ENCODE data around the gene SFT2D2.

The SFT2D2 gene

DNA sequence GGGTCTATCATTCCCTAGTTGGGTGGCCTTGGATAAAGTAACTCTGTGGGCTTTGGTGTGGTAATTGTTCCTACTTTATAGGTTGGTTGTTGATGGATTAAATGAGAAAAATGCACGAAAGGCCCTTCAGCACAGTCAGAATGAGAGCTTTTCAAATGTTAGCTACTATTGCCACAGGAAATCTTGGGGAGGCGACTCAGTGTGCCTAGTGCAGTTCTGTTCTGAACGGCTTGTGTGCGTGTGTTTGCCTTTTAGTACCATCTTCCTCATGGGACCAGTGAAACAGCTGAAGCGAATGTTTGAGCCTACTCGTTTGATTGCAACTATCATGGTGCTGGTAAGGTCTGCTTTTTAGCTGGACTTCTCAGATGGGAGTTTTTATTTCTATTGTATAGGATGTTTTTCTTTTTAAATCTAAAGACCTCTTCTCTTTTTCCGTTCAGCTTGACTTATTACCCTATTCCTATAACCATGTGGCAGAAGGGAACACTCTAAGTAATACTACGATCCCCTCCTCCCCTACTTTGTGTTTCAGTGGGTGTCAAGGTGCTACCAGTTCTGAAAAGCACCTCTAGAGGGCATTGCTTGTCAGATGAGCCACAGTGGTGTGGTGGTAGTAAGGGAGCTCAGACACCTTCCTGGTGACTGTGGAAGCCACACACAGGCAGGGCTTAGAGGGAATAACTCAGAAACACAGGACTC, 9.2 kb downstream of the SFT2D2 start:
- Histone ChIP-seq H2AFZ (ENCODE audit: low read length) (no peak overlapping the region), H3K4me2 (ENCODE audit: low read depth, low read length) (no peak overlapping the region), H3K79me2 (ENCODE audit: low read length) (peaks cover 57% of the 10 kb centered on the region), H3K9ac (ENCODE audit: low read length) (no peak overlapping the region), H3K27me3 (replicated peaks; ENCODE audit: insufficient read depth, low read length) (no peaks in the 10 kb centered on the region), H3K36me3 (replicated peaks; ENCODE audit: insufficient read depth, low read length) (peaks cover 12% of the 10 kb centered on the region), H3K4me1 (ENCODE audit: low read length) (0 out of 2 replicates have a peak, but pooled peaks cover 5% of the 10 kb centered on the region), H3K27ac (ENCODE audit: low read length) (no peak overlapping the region), H4K20me1 (ENCODE audit: insufficient read depth, low read length) (no peaks in the 10 kb centered on the region), H3K9me3 (replicated peaks; ENCODE audit: insufficient read depth, low read length) (no peaks in the 10 kb centered on the region), H3K4me3 (ENCODE audit: low read length) (no peak overlapping the region), H3K9me2 (replicated peaks; ENCODE audit: insufficient read depth, low read length) (no peaks in the 10 kb centered on the region), H3F3A (ENCODE audit: insufficient read depth, low read length) (0 out of 2 replicates have a peak, but pooled peaks cover 2% of the 10 kb centered on the region)
- DNase-seq, result peak; percentile 81
- TF ChIP-seq CTCF (IDR thresholded peaks at IDR 0.05; ENCODE audit: low read length) (peak; percentile 97), EZH2 (optimal IDR thresholded peaks at IDR 0.05; ENCODE audit: low read depth, low read length) (no peak)

GRCh38 chr1:168235548-168235885, 9.7 kb downstream of the SFT2D2 start:
- peaks cover 12% of the 10 kb centered on the region for H3K36me3 ChIP-seq (replicated peaks; ENCODE audit: insufficient read depth, low read length)
- no peak overlapping the region for H3K9ac ChIP-seq (ENCODE audit: low read length)
- TF ChIP-seq EZH2 (optimal IDR thresholded peaks at IDR 0.05; ENCODE audit: low read depth, low read length) (no peak), CTCF (IDR thresholded peaks at IDR 0.05; ENCODE audit: low read length) (no peak), EZH2phosphoT487 (IDR thresholded peaks at IDR 0.05; ENCODE audit: low read length) (no peak)
- peaks cover 52% of the 10 kb centered on the region for H3K79me2 ChIP-seq (ENCODE audit: low read length)
- H3K9me3 ChIP-seq (replicated peaks; ENCODE audit: insufficient read depth, low read length), result no peaks in the 10 kb centered on the region
- DNase-seq, result no peak
- H3K4me3 ChIP-seq (ENCODE audit: low read length), result no peak overlapping the region
- 0 out of 2 replicates have a peak, but pooled peaks cover 5% of the 10 kb centered on the region for H3K4me1 ChIP-seq (ENCODE audit: low read length)
- H3K27me3 ChIP-seq (replicated peaks; ENCODE audit: insufficient read depth, low read length), result no peaks in the 10 kb centered on the region
- H3K27ac ChIP-seq (ENCODE audit: low read length), result no peak overlapping the region
- no peak overlapping the region for H2AFZ ChIP-seq (ENCODE audit: low read length)
- no peaks in the 10 kb centered on the region for H3K9me2 ChIP-seq (replicated peaks; ENCODE audit: insufficient read depth, low read length)
- H3F3A ChIP-seq (ENCODE audit: insufficient read depth, low read length), result 0 out of 2 replicates have a peak, but pooled peaks cover 2% of the 10 kb centered on the region
- no peak overlapping the region for H3K4me2 ChIP-seq (ENCODE audit: low read depth, low read length)
- no peaks in the 10 kb centered on the region for H4K20me1 ChIP-seq (ENCODE audit: insufficient read depth, low read length)

DNA sequence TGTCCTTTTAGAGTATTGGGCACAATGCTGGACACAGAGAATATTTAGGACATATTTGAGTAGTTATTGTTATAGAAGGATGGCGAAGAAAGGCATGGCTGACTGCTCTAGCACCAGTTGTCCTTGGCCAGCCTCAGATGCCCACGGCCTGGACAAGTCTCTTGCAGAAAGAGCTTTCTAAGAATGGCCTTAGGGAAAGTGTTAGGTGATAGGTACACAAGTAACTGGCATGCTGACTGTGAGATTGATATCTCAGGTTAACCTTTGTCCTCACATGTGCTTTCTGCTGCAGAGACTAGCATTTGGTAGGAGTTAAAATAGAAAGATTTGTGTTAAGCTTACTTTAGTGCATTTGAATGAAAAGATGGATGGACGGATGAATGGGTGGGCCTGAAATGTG, 10.1 kb downstream of the SFT2D2 start:
- no peaks in the 10 kb centered on the region for H3K27me3 ChIP-seq (replicated peaks; ENCODE audit: insufficient read depth, low read length)
- no peak overlapping the region for H3K4me3 ChIP-seq (ENCODE audit: low read length)
- no peak for TF ChIP-seq EZH2phosphoT487 (IDR thresholded peaks at IDR 0.05; ENCODE audit: low read length)
- TF ChIP-seq CTCF (IDR thresholded peaks at IDR 0.05; ENCODE audit: low read length), result no peak
- TF ChIP-seq EZH2 (optimal IDR thresholded peaks at IDR 0.05; ENCODE audit: low read depth, low read length), result no peak
- no peak for DNase-seq
- H3K27ac ChIP-seq (ENCODE audit: low read length), result no peak overlapping the region
- peaks cover 12% of the 10 kb centered on the region for H3K36me3 ChIP-seq (replicated peaks; ENCODE audit: insufficient read depth, low read length)
- H3K9me3 ChIP-seq (replicated peaks; ENCODE audit: insufficient read depth, low read length), result no peaks in the 10 kb centered on the region
- no peak overlapping the region for H3K4me2 ChIP-seq (ENCODE audit: low read depth, low read length)
- no peak overlapping the region for H2AFZ ChIP-seq (ENCODE audit: low read length)
- H3K9me2 ChIP-seq (replicated peaks; ENCODE audit: insufficient read depth, low read length), result no peaks in the 10 kb centered on the region
- H3K4me1 ChIP-seq (ENCODE audit: low read length), result 0 out of 2 replicates have a peak, but pooled peaks cover 5% of the 10 kb centered on the region
- H3F3A ChIP-seq (ENCODE audit: insufficient read depth, low read length), result 0 out of 2 replicates have a peak, but pooled peaks cover 2% of the 10 kb centered on the region
- no peak overlapping the region for H3K9ac ChIP-seq (ENCODE audit: low read length)
- peaks cover 48% of the 10 kb centered on the region for H3K79me2 ChIP-seq (ENCODE audit: low read length)
- H4K20me1 ChIP-seq (ENCODE audit: insufficient read depth, low read length), result no peaks in the 10 kb centered on the region
